Neural cell (in vitro differentiated cells): Measurements from ENCODE around the gene PTGIS.

ENCODE experiments used
- CTCF ChIP-seq: fragments of 450-650 bp; IDR thresholded peaks from 2 replicates; pipeline ENCODE4 v1.5.1; 2014; ENCODE audit warnings: antibody characterized with exemption, mild to moderate bottlenecking, moderate library complexity; ENCODE audit not compliant: poor library complexity, severe bottlenecking
- POLR2AphosphoS5 ChIP-seq: IDR thresholded peaks from 2 replicates; pipeline ENCODE4 v1.6.1; 2012
- RAD21 ChIP-seq: fragments of 450-650 bp; conservative IDR thresholded peaks from 2 replicates; pipeline ENCODE4 v1.6.1; 2014; ENCODE audit warnings: antibody characterized with exemption, mild to moderate bottlenecking, moderate library complexity

GRCh38 chr20:49485563-49485962 lies 82.4 kb downstream of the PTGIS start:
- no peak for TF ChIP-seq CTCF
- TF ChIP-seq POLR2AphosphoS5, result no peak
- no peak for TF ChIP-seq RAD21
